ENCODE measurements around the gene ZP2.
"Not testable (repeated sequence)": the region's sequence is repeated elsewhere in the genome, so short reads cannot be mapped to it uniquely, and the experiment has no call there.

The ZP2 gene

GRCh38 chr16:21205303-21205702, 6.1 kb downstream of the ZP2 start:
- H3K27ac ChIP-seq, result no peak overlapping the region
- no peak for DNase-seq (ENCODE audit: low spot score)
- no peak for TF ChIP-seq CTCF (conservative IDR thresholded peaks at IDR 0.05; ENCODE audit: low read depth)
- CTCF ChIA-PET, result no interaction called here
- POLR2A ChIA-PET (ENCODE audit: low non-redundant PET), result no interaction called here

GRCh38 chr16:21203155-21203797, 8.1 kb downstream of the ZP2 start:
- H3K27ac ChIP-seq, result no peak overlapping the region
- POLR2A ChIA-PET (ENCODE audit: low non-redundant PET), result no interaction called here
- CTCF ChIA-PET, result interaction anchor here (1.0 kb wide), 1 partner anchor 15 kb away, joined by 4 read pairs; no protein-coding TSS in a partner anchor

GRCh38 chr16:21199607-21200218, 11.7 kb downstream of the ZP2 start:
- DNase-seq (ENCODE audit: low spot score), result no peak
- TF ChIP-seq CTCF (conservative IDR thresholded peaks at IDR 0.05; ENCODE audit: low read depth), result no peak
- ChIA-PET CTCF (interaction anchor here (1.2 kb wide), 1 partner anchor 11 kb away, joined by 4 read pairs; no protein-coding TSS in a partner anchor), POLR2A (ENCODE audit: low non-redundant PET) (no interaction called here)
- H3K27ac ChIP-seq, result no peak overlapping the region

More at GRCh38 chr16:21203155-21203797, 8.1 kb downstream of the ZP2 start:
- no peak for DNase-seq (ENCODE audit: low spot score)
- TF ChIP-seq CTCF (conservative IDR thresholded peaks at IDR 0.05; ENCODE audit: low read depth), result no peak

GRCh38 chr16:21197621-21198020, 13.8 kb downstream of the ZP2 start:
- no peak for DNase-seq (ENCODE audit: low spot score)
- CTCF ChIA-PET, result interaction anchor here (0.7 to 1.6 kb wide), 2 partner anchors 9 to 356 kb away, joined by 3 to 6 read pairs; no protein-coding TSS in a partner anchor
- POLR2A ChIA-PET (ENCODE audit: low non-redundant PET), result no interaction called here
- H3K27ac ChIP-seq, result no peak overlapping the region
- TF ChIP-seq CTCF (conservative IDR thresholded peaks at IDR 0.05; ENCODE audit: low read depth), result no peak

GRCh38 chr16:21197112-21197511, 14.3 kb downstream of the ZP2 start:
- DNase-seq (ENCODE audit: low spot score), result no peak
- ChIA-PET CTCF (interaction anchor here (0.7 kb wide), 1 partner anchor 357 kb away, joined by 3 read pairs; no protein-coding TSS in a partner anchor), POLR2A (ENCODE audit: low non-redundant PET) (no interaction called here)
- TF ChIP-seq CTCF (conservative IDR thresholded peaks at IDR 0.05; ENCODE audit: low read depth), result no peak
- no peak overlapping the region for H3K27ac ChIP-seq

- CTCF ChIA-PET, result interaction anchor here (1.3 kb wide), 1 partner anchor 105 kb away, joined by 3 read pairs; no protein-coding TSS in a partner anchor
- H3K27ac ChIP-seq; POLR2A ChIA-PET (ENCODE audit: low non-redundant PET); DNase-seq (ENCODE audit: low spot score): not testable (repeated sequence)
Measured at GRCh38 chr16:21195330-21195729, 16.0 kb downstream of the ZP2 start.

GRCh38 chr16:21194771-21195301, 16.5 kb downstream of the ZP2 start:
- DNase-seq (ENCODE audit: low spot score), result no peak
- CTCF ChIA-PET, result interaction anchor here (1.3 kb wide), 1 partner anchor 106 kb away, joined by 3 read pairs; no protein-coding TSS in a partner anchor
- no peak overlapping the region for H3K27ac ChIP-seq
- POLR2A ChIA-PET (ENCODE audit: low non-redundant PET), result no interaction called here
- no peak for TF ChIP-seq CTCF (conservative IDR thresholded peaks at IDR 0.05; ENCODE audit: low read depth)

Measured in RWPE1 (cell line).